ENCODE measurements around the gene SEMA3C.

Gene SEMA3C

GRCh38 chr7:80790877-80791276 lies 128.0 kb downstream of the SEMA3C start:
- no peaks in the 10 kb centered on the region for H3K79me2 ChIP-seq (ENCODE audit: insufficient read depth, low read length)
- no peak overlapping the region for H3K4me2 ChIP-seq (ENCODE audit: insufficient read depth, low read length)
- no peaks in the 10 kb centered on the region for H4K20me1 ChIP-seq (ENCODE audit: insufficient read depth, low read length)

GRCh38 chr7:80787721-80788120 lies 131.1 kb downstream of the SEMA3C start:
- DNase-seq (no peak), ATAC-seq (ENCODE audit: insufficient read depth, low read depth) (no peak)
- Histone ChIP-seq H4K20me1 (ENCODE audit: insufficient read depth, low read length) (no peaks in the 10 kb centered on the region), H3K4me2 (ENCODE audit: insufficient read depth, low read length) (no peak overlapping the region), H3K4me3 (ENCODE audit: low read depth in 1 of 2, low read length in 2 of 2) (no peak overlapping the region), H3K79me2 (ENCODE audit: insufficient read depth, low read length) (no peaks in the 10 kb centered on the region), H3K9me3 (ENCODE audit: insufficient read depth, low read length, severe bottlenecking) (no peaks in the 10 kb centered on the region), H3K27me3 (ENCODE audit: insufficient read depth, low read length, poor library complexity) (no peaks in the 10 kb centered on the region), H3K36me3 (ENCODE audit: insufficient read depth, low read length) (no peaks in the 10 kb centered on the region), H3K4me1 (ENCODE audit: insufficient read depth, low read length) (no peaks in the 10 kb centered on the region), H2AFZ (ENCODE audit: low read depth, low read length) (no peak overlapping the region), H3K27ac (ENCODE audit: low read length) (no peak overlapping the region), H3K9ac (ENCODE audit: low read depth, low read length) (no peak overlapping the region)
- TF ChIP-seq CTCF (IDR thresholded peaks at IDR 0.05; ENCODE audit: borderline replicate concordance, extremely low read depth, low read length, poor library complexity, severe bottlenecking) (no peak), EZH2 (IDR thresholded peaks at IDR 0.05; ENCODE audit: borderline replicate concordance, low read depth, low read length, severe bottlenecking) (no peak)

More at GRCh38 chr7:80790877-80791276, 128.0 kb downstream of the SEMA3C start:
- Histone ChIP-seq H3K27me3 (ENCODE audit: insufficient read depth, low read length, poor library complexity) (no peaks in the 10 kb centered on the region), H2AFZ (ENCODE audit: low read depth, low read length) (no peak overlapping the region), H3K9ac (ENCODE audit: low read depth, low read length) (no peak overlapping the region), H3K36me3 (ENCODE audit: insufficient read depth, low read length) (no peaks in the 10 kb centered on the region), H3K9me3 (ENCODE audit: insufficient read depth, low read length, severe bottlenecking) (no peaks in the 10 kb centered on the region), H3K4me1 (ENCODE audit: insufficient read depth, low read length) (no peaks in the 10 kb centered on the region), H3K4me3 (ENCODE audit: low read depth in 1 of 2, low read length in 2 of 2) (no peak overlapping the region), H3K27ac (ENCODE audit: low read length) (no peak overlapping the region)
- ATAC-seq (ENCODE audit: insufficient read depth, low read depth) (no peak), DNase-seq (no peak)
- TF ChIP-seq EZH2 (IDR thresholded peaks at IDR 0.05; ENCODE audit: borderline replicate concordance, low read depth, low read length, severe bottlenecking) (no peak), CTCF (IDR thresholded peaks at IDR 0.05; ENCODE audit: borderline replicate concordance, extremely low read depth, low read length, poor library complexity, severe bottlenecking) (no peak)

- H3K9ac ChIP-seq (ENCODE audit: low read depth, low read length) = no peak overlapping the region
- H3K4me2 ChIP-seq (ENCODE audit: insufficient read depth, low read length) = no peak overlapping the region
- no peak overlapping the region for H3K27ac ChIP-seq (ENCODE audit: low read length)
- no peaks in the 10 kb centered on the region for H3K79me2 ChIP-seq (ENCODE audit: insufficient read depth, low read length)
- no peaks in the 10 kb centered on the region for H3K4me1 ChIP-seq (ENCODE audit: insufficient read depth, low read length)
- TF ChIP-seq EZH2 (IDR thresholded peaks at IDR 0.05; ENCODE audit: borderline replicate concordance, low read depth, low read length, severe bottlenecking) (no peak), CTCF (IDR thresholded peaks at IDR 0.05; ENCODE audit: borderline replicate concordance, extremely low read depth, low read length, poor library complexity, severe bottlenecking) (no peak)
- DNase-seq (no peak), ATAC-seq (ENCODE audit: insufficient read depth, low read depth) (no peak)
- H3K27me3 ChIP-seq (ENCODE audit: insufficient read depth, low read length, poor library complexity) = no peaks in the 10 kb centered on the region
- H4K20me1 ChIP-seq (ENCODE audit: insufficient read depth, low read length) = no peaks in the 10 kb centered on the region
- no peaks in the 10 kb centered on the region for H3K9me3 ChIP-seq (ENCODE audit: insufficient read depth, low read length, severe bottlenecking)
- H3K4me3 ChIP-seq (ENCODE audit: low read depth in 1 of 2, low read length in 2 of 2) = no peak overlapping the region
- H2AFZ ChIP-seq (ENCODE audit: low read depth, low read length) = no peak overlapping the region
- H3K36me3 ChIP-seq (ENCODE audit: insufficient read depth, low read length) = no peaks in the 10 kb centered on the region
Observed at GRCh38 chr7:80785961-80786536, 132.8 kb downstream of the SEMA3C start.
